ENCODE data around the gene RAB3GAP2.
A peak's percentile ranks its signal among the peaks of the same experiment; 100 is the strongest.
"Not testable (repeated sequence)": the region's sequence is repeated elsewhere in the genome, so short reads cannot be mapped to it uniquely, and the experiment has no call there.

Gene RAB3GAP2

GRCh38 chr1:220287129-220287528 lies 14.9 kb upstream of the RAB3GAP2 start:
- FAIRE-seq, result no peak

- no peak for FAIRE-seq
Measured at GRCh38 chr1:220283625-220284024, 11.4 kb upstream of the RAB3GAP2 start.

- no peak for FAIRE-seq
Measured at GRCh38 chr1:220281159-220281574, 8.9 kb upstream of the RAB3GAP2 start.

GRCh38 chr1:220280249-220280648 lies 8.0 kb upstream of the RAB3GAP2 start:
- no peak for FAIRE-seq

- FAIRE-seq, result no peak
Measured at GRCh38 chr1:220278991-220279390, 6.7 kb upstream of the RAB3GAP2 start.

DNA sequence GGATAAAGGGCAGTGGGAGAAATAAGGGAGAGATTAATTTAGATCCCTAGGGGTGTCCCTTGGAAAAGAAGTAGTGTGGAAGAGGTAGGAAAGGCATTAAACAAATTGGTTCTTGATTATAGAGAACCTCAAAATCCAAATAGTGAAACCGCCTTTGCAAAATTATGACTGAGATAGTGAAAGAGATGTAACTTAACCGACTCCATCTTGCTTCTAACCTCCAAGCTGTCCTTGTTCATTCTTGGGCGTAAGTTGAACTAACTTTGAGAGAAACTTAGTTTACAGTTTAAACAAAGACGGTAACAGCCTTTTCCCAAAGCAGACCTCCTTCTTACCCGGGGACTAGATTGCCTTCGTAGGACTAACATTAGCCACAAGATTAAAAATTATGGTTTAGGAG lies 3.2 kb upstream of the RAB3GAP2 start:
- no peak for FAIRE-seq

GRCh38 chr1:220274251-220274855 lies 2.1 kb upstream of the RAB3GAP2 start:
- no peak for FAIRE-seq

DNA sequence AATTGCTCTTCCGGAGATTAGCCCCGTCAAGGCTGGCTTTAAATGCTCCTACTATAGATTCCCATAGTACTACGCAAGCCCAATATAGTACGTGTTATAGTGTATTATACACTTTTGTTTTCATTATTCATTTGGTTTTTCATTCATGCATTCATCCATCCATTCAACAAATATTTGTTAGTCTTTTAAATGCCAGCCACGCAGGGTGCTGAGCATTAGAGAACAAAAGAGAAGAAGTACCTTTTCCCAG lies 513 bp upstream of the RAB3GAP2 start:
- no peak for FAIRE-seq

DNA sequence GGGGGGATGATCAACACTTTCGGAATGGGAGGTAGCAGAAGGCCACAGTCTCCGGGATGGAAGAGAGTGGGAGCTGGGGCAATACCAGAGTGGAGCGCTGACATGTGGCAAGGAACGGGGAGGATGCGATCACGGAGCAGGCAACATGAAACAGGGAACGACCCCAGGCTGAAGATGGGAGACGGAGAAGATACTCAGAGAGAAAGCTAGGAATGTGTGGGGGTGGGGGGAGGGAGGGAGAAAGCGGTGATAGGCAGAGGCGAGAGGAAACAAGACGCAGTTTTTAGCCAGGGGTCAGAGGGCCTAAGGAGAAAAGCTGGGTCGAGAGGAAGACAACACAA lies 577 bp downstream of the RAB3GAP2 start:
- FAIRE-seq, result no peak

DNA sequence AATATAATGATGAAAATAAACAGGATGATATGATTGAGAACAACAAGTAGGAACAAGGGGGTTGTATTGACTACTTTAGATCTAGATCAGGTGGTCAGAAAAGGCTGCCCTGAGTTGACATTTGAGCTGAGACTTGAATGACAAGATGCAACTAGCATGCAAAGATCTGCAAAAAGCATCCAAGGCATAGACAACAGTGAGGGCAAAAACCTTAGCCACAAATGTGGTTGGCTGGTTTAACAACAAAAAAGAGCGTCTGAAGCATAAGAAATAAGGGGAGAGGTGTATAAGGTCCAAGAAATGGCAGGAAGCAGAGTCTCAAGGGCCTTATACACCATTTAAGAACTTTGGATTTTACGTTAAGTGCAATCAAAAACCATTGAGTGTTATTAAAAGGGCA lies 3.2 kb downstream of the RAB3GAP2 start:
- no peak for FAIRE-seq

- FAIRE-seq, result no peak
Measured at GRCh38 chr1:220267630-220268029, 4.6 kb downstream of the RAB3GAP2 start.

DNA sequence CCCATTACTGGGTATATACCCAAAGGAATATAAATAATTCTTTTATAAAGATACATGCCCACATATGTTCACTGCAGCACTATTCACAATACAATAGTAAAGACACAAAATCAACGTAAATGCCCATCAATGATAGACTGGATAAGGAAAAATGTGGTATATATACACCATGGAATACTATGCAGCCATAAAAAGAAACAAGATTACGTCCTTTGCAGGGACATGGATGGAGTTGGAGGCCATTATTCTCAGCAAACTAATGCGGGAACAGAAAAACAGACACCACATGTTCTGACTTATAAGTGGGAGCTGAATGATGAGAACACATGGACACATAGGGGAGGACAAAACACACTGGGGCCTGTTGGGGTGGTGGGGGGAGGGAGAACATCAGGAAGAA lies 12.0 kb downstream of the RAB3GAP2 start:
- not testable (repeated sequence) for FAIRE-seq

DNA sequence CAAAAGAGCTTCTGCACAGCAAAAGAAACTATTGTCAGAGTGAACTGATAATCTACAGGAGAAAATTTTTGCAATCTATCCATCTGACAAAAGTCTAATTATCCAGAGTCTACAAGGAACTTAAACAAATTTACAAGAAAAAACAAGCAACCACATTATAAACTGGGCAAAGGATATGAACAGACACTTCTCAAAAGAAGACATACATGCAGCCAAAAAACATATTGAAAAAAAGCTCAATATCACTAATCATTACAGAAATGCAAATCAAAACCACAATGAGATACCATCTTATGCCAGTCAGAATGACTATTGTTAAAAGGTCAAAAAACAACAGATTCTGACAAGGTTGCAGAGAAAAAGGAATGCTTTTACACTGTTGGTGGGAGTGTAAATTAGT lies 12.5 kb downstream of the RAB3GAP2 start:
- not testable (repeated sequence) for FAIRE-seq

DNA sequence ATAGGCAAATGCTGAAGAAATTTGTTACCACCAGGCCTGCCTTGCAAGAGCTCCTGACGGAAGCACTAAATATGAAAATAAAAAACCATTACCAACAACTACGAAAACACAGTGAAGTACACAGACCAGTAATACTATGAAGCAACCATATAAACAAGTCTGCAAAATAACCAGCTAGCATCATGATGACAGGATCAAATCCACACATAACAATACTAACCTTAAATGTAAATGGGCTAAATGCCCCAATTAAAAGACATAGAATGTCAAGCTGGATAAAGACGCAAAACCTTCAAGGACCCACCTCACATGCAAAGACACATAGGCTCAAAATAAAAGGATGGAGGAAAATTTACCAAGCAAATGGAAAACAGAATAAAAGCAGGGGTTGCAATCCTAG lies 16.1 kb downstream of the RAB3GAP2 start:
- FAIRE-seq, result not testable (repeated sequence)

DNA sequence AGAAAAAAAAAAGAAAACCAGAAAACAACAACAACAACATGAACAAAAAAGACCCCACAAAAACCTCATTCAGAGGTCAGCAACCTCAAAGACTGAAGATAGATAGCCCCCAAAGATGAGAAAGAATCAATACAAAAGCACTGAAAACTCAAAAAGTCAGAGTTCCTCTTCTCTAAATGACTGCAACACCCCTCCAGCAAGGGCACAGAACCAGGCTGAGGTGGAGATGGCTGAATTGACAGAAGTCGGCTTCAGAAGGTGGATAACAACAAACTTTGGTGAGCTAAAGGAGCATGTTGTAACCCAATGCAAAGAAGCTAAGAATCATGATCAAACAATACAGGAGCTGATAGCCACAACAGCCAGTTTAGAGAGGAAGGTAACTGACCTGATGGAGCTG lies 17.0 kb downstream of the RAB3GAP2 start:
- no peak for FAIRE-seq

DNA sequence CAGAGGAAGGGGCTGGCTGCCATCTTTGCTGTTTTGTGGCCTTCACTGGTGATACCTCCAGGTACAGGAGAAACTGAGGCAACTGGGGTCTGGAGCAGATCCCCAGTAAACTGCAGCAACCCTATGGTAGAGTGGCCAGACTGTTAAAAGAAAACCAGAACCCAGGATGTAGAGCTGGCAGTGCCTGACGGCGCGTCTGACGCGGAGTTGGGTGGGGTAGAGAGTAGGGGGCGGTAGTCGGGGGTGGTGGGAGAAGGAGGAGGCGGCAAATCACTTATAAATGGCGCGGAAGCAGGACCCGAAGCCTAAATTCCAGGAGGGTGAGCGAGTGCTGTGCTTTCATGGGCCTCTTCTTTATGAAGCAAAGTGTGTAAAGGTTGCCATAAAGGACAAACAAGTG lies 19.0 kb downstream of the RAB3GAP2 start:
- FAIRE-seq, result not testable (repeated sequence)

- FAIRE-seq, result no peak
Measured at GRCh38 chr1:220251272-220251671, 21.0 kb downstream of the RAB3GAP2 start.

- FAIRE-seq, result no peak
Measured at GRCh38 chr1:220250681-220251080, 21.6 kb downstream of the RAB3GAP2 start.

GRCh38 chr1:220249522-220249921 lies 22.7 kb downstream of the RAB3GAP2 start:
- FAIRE-seq, result no peak

DNA sequence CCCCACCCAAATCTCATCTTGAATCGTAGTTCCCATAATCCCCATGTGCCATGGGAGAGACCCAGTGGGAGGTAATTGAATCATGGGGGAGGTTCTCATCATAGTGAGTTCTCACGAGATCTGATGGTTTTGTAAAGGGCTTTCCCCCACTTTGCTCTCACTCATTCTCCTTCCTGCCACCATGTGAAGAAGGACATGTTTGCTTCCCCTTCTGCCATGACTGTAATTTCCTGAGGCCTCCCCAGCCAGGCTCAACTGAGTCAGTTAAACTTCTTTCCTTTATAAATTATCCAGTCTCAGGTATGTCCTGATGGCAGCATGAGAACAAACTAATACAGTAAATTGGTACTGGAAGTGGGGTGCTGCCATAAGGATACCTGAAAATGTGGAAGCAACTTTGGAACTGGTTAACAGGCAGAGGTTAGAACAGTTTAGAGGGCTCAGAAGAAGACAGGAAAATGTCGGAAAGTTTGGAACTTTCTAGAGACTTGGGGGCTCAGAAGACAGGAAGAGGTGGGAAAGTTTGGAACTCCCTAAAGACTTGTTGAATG lies 23.5 kb downstream of the RAB3GAP2 start:
- not testable (repeated sequence) for FAIRE-seq

DNA sequence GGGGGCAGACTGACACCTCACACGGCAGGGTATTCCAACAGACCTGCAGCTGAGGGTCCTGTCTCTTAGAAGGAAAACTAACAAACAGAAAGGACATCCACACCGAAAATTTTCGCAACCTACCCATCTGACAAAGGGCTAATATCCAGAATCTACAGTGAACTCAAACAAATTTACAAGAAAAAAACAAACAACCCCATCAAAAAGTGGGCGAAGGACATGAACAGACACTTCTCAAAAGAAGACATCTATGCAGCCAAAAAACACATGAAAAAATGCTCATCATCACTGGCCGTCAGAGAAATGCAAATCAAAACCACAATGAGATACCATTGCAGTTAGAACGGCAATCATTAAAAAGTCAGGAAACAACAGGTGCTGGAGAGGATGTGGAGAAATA lies 26.4 kb downstream of the RAB3GAP2 start:
- not testable (repeated sequence) for FAIRE-seq

GRCh38 chr1:220243947-220244346 lies 28.3 kb downstream of the RAB3GAP2 start:
- FAIRE-seq, result no peak

GRCh38 chr1:220241072-220241663 lies 31.1 kb downstream of the RAB3GAP2 start:
- FAIRE-seq, result peak; percentile 40

DNA sequence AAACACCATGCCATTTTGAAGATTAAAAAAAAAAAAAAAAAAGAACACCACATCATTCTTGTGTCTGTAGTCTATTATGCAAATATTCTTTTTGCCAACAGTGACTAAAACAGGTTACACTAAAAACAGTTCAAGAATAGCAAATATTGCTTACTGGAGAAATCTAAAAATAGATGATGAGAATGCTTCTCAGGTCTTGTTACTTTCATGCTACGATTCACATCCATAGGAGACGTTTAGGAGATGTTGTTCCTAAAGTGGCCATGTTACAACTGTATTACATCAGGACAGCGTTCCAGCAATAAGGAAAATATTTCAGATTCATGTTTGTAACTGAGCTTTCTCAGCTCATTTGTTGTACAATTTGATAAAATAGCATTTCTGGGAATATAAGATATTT lies 32.3 kb downstream of the RAB3GAP2 start:
- FAIRE-seq, result no peak

GRCh38 chr1:220239213-220239612 lies 33.0 kb downstream of the RAB3GAP2 start:
- FAIRE-seq, result no peak
